ENCODE results near the gene HPSE2. TPM values are rescaled to one million over a fixed set of nuclear protein-coding genes. Genes with fewer than 3 reads are reported as not detected.

The HPSE2 gene
- total and polyA plus RNA-seq, 2 donors (not counting 1 experiment from before 2014, with no cell fraction given) = not detected

GRCh38 chr10:99058762-99059161, 176.9 kb downstream of the HPSE2 start:
- Histone ChIP-seq H3K4me2 (replicated peaks; ENCODE audit: low read depth, low read length, poor library complexity, severe bottlenecking) (no peak overlapping the region), H3K9me3 (ENCODE audit: control extremely low read depth in 1 of 3, control insufficient read depth in 2 of 3, insufficient read depth in 1 of 3, low read length in 2 of 3) (peaks cover 0 to 1% (median 0%) of the 10 kb centered on the region in 3 donors), H2AFZ (ENCODE audit: insufficient read depth, low read depth, low read length, poor library complexity, severe bottlenecking) (no peak overlapping the region), H3K4me1 (ENCODE audit: control insufficient read depth in 2 of 2, insufficient read depth in 2 of 2, low read length in 2 of 2) (no peaks in the 10 kb centered on the region), H3K79me2 (ENCODE audit: control insufficient read depth, insufficient read depth, low read length) (no peaks in the 10 kb centered on the region), H4K20me1 (ENCODE audit: control insufficient read depth, insufficient read depth, low read length, poor library complexity, severe bottlenecking) (no peaks in the 10 kb centered on the region), H3K27ac (ENCODE audit: low read length in 2 of 2) (no peak overlapping the region), H3K36me3 (replicated peaks in 1 of 2; ENCODE audit: control extremely low read depth in 1 of 2, control insufficient read depth in 1 of 2, extremely low read depth in 1 of 2, insufficient read depth in 2 of 2, low read length in 1 of 2) (no peaks in the 10 kb centered on the region), H3K27me3 (replicated peaks in 1 of 4; ENCODE audit: control extremely low read depth in 1 of 4, control insufficient read depth in 3 of 4, insufficient read depth in 4 of 4, low read length in 3 of 4) (no peaks in the 10 kb centered on the region), H3K4me3 (ENCODE audit: control extremely low read depth in 1 of 5, extremely low read depth in 1 of 5, insufficient read depth in 1 of 5, low read depth in 2 of 5, low read length in 4 of 5) (no peak overlapping the region), H3K9ac (ENCODE audit: low read length) (no peak overlapping the region)
- TF ChIP-seq EZH2 (IDR thresholded peaks at IDR 0.05; ENCODE audit: borderline replicate concordance, insufficient read depth, low read depth, low read length, poor library complexity, severe bottlenecking) (no peak), CTCF (IDR thresholded peaks at IDR 0.05) (no peak)
- Mint-ChIP-seq H3K27me3 (peaks cover 11% of the 10 kb centered on the region), H3K4me3 (no peak overlapping the region), H3K4me1 (no peaks in the 10 kb centered on the region), H3K9me3 (ENCODE audit: insufficient read depth) (no peaks in the 10 kb centered on the region), H3K27ac (no peak overlapping the region)
- intact Hi-C loops (cut with micrococcal nuclease) = no loop called here
- ChIA-PET POLR2A (no interaction called here), CTCF (no interaction called here)
- ATAC-seq (ENCODE audit: low read depth) = no peak
- no peak for DNase-seq

GRCh38 chr10:99057936-99058690, 177.5 kb downstream of the HPSE2 start:
- ChIA-PET CTCF (no interaction called here), POLR2A (no interaction called here)
- Histone ChIP-seq H3K27me3 (replicated peaks in 1 of 4; ENCODE audit: control extremely low read depth in 1 of 4, control insufficient read depth in 3 of 4, insufficient read depth in 4 of 4, low read length in 3 of 4) (no peaks in the 10 kb centered on the region), H3K4me2 (replicated peaks; ENCODE audit: low read depth, low read length, poor library complexity, severe bottlenecking) (no peak overlapping the region), H3K27ac (ENCODE audit: low read length in 2 of 2) (no peak overlapping the region), H2AFZ (ENCODE audit: insufficient read depth, low read depth, low read length, poor library complexity, severe bottlenecking) (no peak overlapping the region), H3K9me3 (ENCODE audit: control extremely low read depth in 1 of 3, control insufficient read depth in 2 of 3, insufficient read depth in 1 of 3, low read length in 2 of 3) (peaks cover 0 to 1% (median 0%) of the 10 kb centered on the region in 3 donors), H3K9ac (ENCODE audit: low read length) (no peak overlapping the region), H3K79me2 (ENCODE audit: control insufficient read depth, insufficient read depth, low read length) (no peaks in the 10 kb centered on the region), H4K20me1 (ENCODE audit: control insufficient read depth, insufficient read depth, low read length, poor library complexity, severe bottlenecking) (no peaks in the 10 kb centered on the region), H3K36me3 (replicated peaks in 1 of 2; ENCODE audit: control extremely low read depth in 1 of 2, control insufficient read depth in 1 of 2, extremely low read depth in 1 of 2, insufficient read depth in 2 of 2, low read length in 1 of 2) (no peaks in the 10 kb centered on the region), H3K4me1 (ENCODE audit: control insufficient read depth in 2 of 2, insufficient read depth in 2 of 2, low read length in 2 of 2) (no peaks in the 10 kb centered on the region), H3K4me3 (ENCODE audit: control extremely low read depth in 1 of 5, extremely low read depth in 1 of 5, insufficient read depth in 1 of 5, low read depth in 2 of 5, low read length in 4 of 5) (no peak overlapping the region)
- Mint-ChIP-seq H3K27me3 (peaks cover 8% of the 10 kb centered on the region), H3K9me3 (ENCODE audit: insufficient read depth) (no peaks in the 10 kb centered on the region), H3K4me1 (no peaks in the 10 kb centered on the region), H3K4me3 (no peak overlapping the region), H3K27ac (no peak overlapping the region)
- 60% methylated on average over 2 of the region's 4 CpGs for WGBS (ENCODE audit: insufficient coverage)
- intact Hi-C loops (cut with micrococcal nuclease) = no loop called here
- ATAC-seq (ENCODE audit: low read depth) (no peak), DNase-seq (no peak)
- TF ChIP-seq EZH2 (IDR thresholded peaks at IDR 0.05; ENCODE audit: borderline replicate concordance, insufficient read depth, low read depth, low read length, poor library complexity, severe bottlenecking) (no peak), CTCF (IDR thresholded peaks at IDR 0.05) (no peak)
